HEK293 (cell line): ENCODE data around the gene MLNR.

Experiments
- CTCF ChIA-PET: fragments of 350-600 bp; formaldehyde crosslinking; extraction: SDS; loops from one replicate; lab custom pipeline; 2021; ENCODE audit warnings: antibody characterized with exemption; lab: Yijun Ruan, JAX
- POLR2A ChIA-PET: fragments of 300-600 bp; formaldehyde crosslinking; extraction: SDS; loops from one replicate; lab custom pipeline; 2020; ENCODE audit warnings: antibody characterized with exemption, inconsistent platforms; lab: Yijun Ruan, JAX
- H3K27ac ChIP-seq: fragments of 200-500 bp; sonication (Bioruptor generic); 2 replicates; pipeline ENCODE4 v1.5.1; 2014; ENCODE audit warnings: low read depth, low read length, control low read depth, inconsistent platforms; ENCODE audit errors: extremely low read depth
- H3K36me3 ChIP-seq, 2 experiments: fragments of 200-500 bp in 1 of 2; sonication (Bioruptor generic) in 1 of 2; 1 replicate in 1 of 2; 2 replicates in 1 of 2; pipeline ENCODE4 v1.5.1; 2014 to 2017; ENCODE audit warnings: inconsistent platforms in 2 of 2, low read length in 2 of 2; ENCODE audit not compliant: control insufficient read depth in 2 of 2, insufficient read depth in 1 of 2
- H3K4me1 ChIP-seq: fragments of 200-500 bp; sonication (Bioruptor generic); 2 replicates; pipeline ENCODE4 v1.5.1; 2014; ENCODE audit warnings: mild to moderate bottlenecking, low read length, inconsistent platforms; ENCODE audit not compliant: control insufficient read depth, insufficient read depth
- H3K4me3 ChIP-seq: 2 replicates; pipeline ENCODE4 v1.5.1; 2011; ENCODE audit warnings: low read depth, mild to moderate bottlenecking, control low read depth, low read length, moderate library complexity
- H3K9me3 ChIP-seq: fragments of 200-500 bp; sonication (Bioruptor generic); 2 replicates; pipeline ENCODE4 v1.5.1; 2014; ENCODE audit warnings: low read depth, low read length, inconsistent platforms; ENCODE audit not compliant: control insufficient read depth, insufficient read depth
- ATF2 ChIP-seq: fragments of 450-650 bp; formaldehyde crosslinking; IDR thresholded peaks from 2 replicates; pipeline ENCODE4 v1.5.1; 2016; ENCODE audit warnings: missing biosample characterization, missing genetic modification characterization, low read depth
- KLF16 ChIP-seq: fragments of 450-650 bp; formaldehyde crosslinking; IDR thresholded peaks from 2 replicates; pipeline ENCODE4 v1.5.1; 2017; ENCODE audit warnings: missing biosample characterization, missing genetic modification characterization
- PBX3 ChIP-seq: sonication (generic); formaldehyde crosslinking; IDR thresholded peaks from 2 replicates; pipeline ENCODE4 v1.8.1; 2022; ENCODE audit warnings: mild to moderate bottlenecking, moderate library complexity, missing genetic modification reagents
- SALL2 ChIP-seq: fragments of 450-650 bp; formaldehyde crosslinking; IDR thresholded peaks from 2 replicates; pipeline ENCODE4 v1.5.0; 2017; ENCODE audit warnings: missing biosample characterization, mild to moderate bottlenecking, missing genetic modification characterization, borderline replicate concordance
- WT1 ChIP-seq: fragments of 450-650 bp; formaldehyde crosslinking; IDR thresholded peaks from 2 replicates; pipeline ENCODE4 v1.5.1; 2016; ENCODE audit warnings: missing biosample characterization, missing genetic modification characterization
- YY2 ChIP-seq: fragments of 450-650 bp; formaldehyde crosslinking; IDR thresholded peaks from 2 replicates; pipeline ENCODE4 v1.5.1; 2016; ENCODE audit warnings: missing biosample characterization, missing genetic modification characterization
- ZBTB49 ChIP-seq: fragments of 450-650 bp; formaldehyde crosslinking; IDR thresholded peaks from 2 replicates; pipeline ENCODE4 v1.5.1; 2016; ENCODE audit warnings: missing biosample characterization, missing genetic modification characterization, low read depth
- ZBTB6 ChIP-seq: fragments of 450-650 bp; formaldehyde crosslinking; IDR thresholded peaks from 2 replicates; pipeline ENCODE4 v1.5.1; 2017; ENCODE audit warnings: missing biosample characterization, missing genetic modification characterization
- ZFP37 ChIP-seq: fragments of 450-650 bp; formaldehyde crosslinking; IDR thresholded peaks from 2 replicates; pipeline ENCODE4 v1.5.1; 2016; ENCODE audit warnings: missing biosample characterization, missing genetic modification characterization
- ZNF121 ChIP-seq: fragments of 450-650 bp; formaldehyde crosslinking; IDR thresholded peaks from 2 replicates; pipeline ENCODE4 v1.5.1; 2016; ENCODE audit warnings: missing biosample characterization, missing genetic modification characterization
- ZNF366 ChIP-seq: fragments of 450-650 bp; formaldehyde crosslinking; conservative IDR thresholded peaks from 2 replicates; pipeline ENCODE4 v1.5.1; 2016; ENCODE audit warnings: missing biosample characterization, missing genetic modification characterization
- ZNF404 ChIP-seq: fragments of 450-650 bp; formaldehyde crosslinking; IDR thresholded peaks from 2 replicates; pipeline ENCODE4 v1.5.1; 2017; ENCODE audit warnings: missing biosample characterization, missing genetic modification characterization
- ZNF488 ChIP-seq: fragments of 450-650 bp; formaldehyde crosslinking; IDR thresholded peaks from 2 replicates; pipeline ENCODE4 v1.5.1; 2016; ENCODE audit warnings: missing biosample characterization, missing genetic modification characterization
- ZNF501 ChIP-seq: fragments of 450-650 bp; formaldehyde crosslinking; IDR thresholded peaks from 2 replicates; pipeline ENCODE4 v1.5.1; 2016; ENCODE audit warnings: missing biosample characterization, missing genetic modification characterization
- ZNF518A ChIP-seq: fragments of 450-650 bp; formaldehyde crosslinking; conservative IDR thresholded peaks from 2 replicates; pipeline ENCODE4 v1.5.1; 2016; ENCODE audit warnings: low read depth, missing biosample characterization, missing genetic modification characterization
- ZNF629 ChIP-seq: fragments of 450-650 bp; formaldehyde crosslinking; IDR thresholded peaks from 2 replicates; pipeline ENCODE4 v1.5.1; 2017; ENCODE audit warnings: missing biosample characterization, missing genetic modification characterization
- ZNF776 ChIP-seq: fragments of 450-650 bp; formaldehyde crosslinking; IDR thresholded peaks from 2 replicates; pipeline ENCODE4 v1.5.0; 2017; ENCODE audit warnings: missing biosample characterization, missing genetic modification characterization, borderline replicate concordance
- ZXDB ChIP-seq: fragments of 450-650 bp; formaldehyde crosslinking; IDR thresholded peaks from 2 replicates; pipeline ENCODE4 v1.5.1; 2016; ENCODE audit warnings: missing biosample characterization, missing genetic modification characterization

The MLNR gene

GRCh38 chr13:49206641-49207040 lies 13.5 kb upstream of the MLNR start:
- H3K9me3 ChIP-seq = no peaks in the 10 kb centered on the region
- no peak overlapping the region for H3K4me3 ChIP-seq
- H3K27ac ChIP-seq = no peak overlapping the region
- peaks cover 5 to 39% of the 10 kb centered on the region in 2 experiments; a peak in 2 of 3 replicates for H3K36me3 ChIP-seq
- no peaks in the 10 kb centered on the region for H3K4me1 ChIP-seq
- ChIA-PET POLR2A (no interaction called here), CTCF (interaction anchor here (0.6 kb wide), 1 partner anchor 74 kb away, joined by 3 read pairs; no protein-coding TSS in a partner anchor)
- no peak for TF ChIP-seq PBX3 (CRISPR knock-in tag)
- no peak for TF ChIP-seq ZNF404 (tag by site-specific recombination)
- TF ChIP-seq ZNF121 (tag by site-specific recombination) = no peak
- TF ChIP-seq ZNF776 = no peak
- no peak for TF ChIP-seq ZNF518A (tag by site-specific recombination)
- TF ChIP-seq ZNF501 (tag by site-specific recombination) = no peak
- no peak for TF ChIP-seq ZBTB6
- no peak for TF ChIP-seq YY2 (tag by site-specific recombination)
- no peak for TF ChIP-seq ZBTB49 (tag by site-specific recombination)
- TF ChIP-seq ZFP37 (tag by site-specific recombination) = no peak
- no peak for TF ChIP-seq ZNF629 (tag by site-specific recombination)
- TF ChIP-seq ZNF366 (tag by site-specific recombination) = no peak
- TF ChIP-seq ZXDB (tag by site-specific recombination) = no peak
- TF ChIP-seq ZNF488 (tag by site-specific recombination) = no peak
- no peak for TF ChIP-seq WT1 (tag by site-specific recombination)
- TF ChIP-seq KLF16 = no peak
- TF ChIP-seq ATF2 (tag by site-specific recombination) = no peak
- no peak for TF ChIP-seq SALL2
